H9 (cell line): ENCODE results near the gene FHIT. TPM values are rescaled to one million over a fixed set of nuclear protein-coding genes. Genes with fewer than 3 reads are reported as not detected.

Experiments used
- DNase-seq: peaks from one replicate; pipeline ENCODE4 v3.0.0-alpha.2; 2017
- H2AFZ ChIP-seq: one replicate; pipeline ENCODE4 v1.6.1; 2013; ENCODE audit warnings: mild to moderate bottlenecking, low read length, control low read depth, moderate library complexity
- H2AK5ac ChIP-seq: 2 replicates; pipeline ENCODE4 v1.6.1; 2013; ENCODE audit warnings: low read length, control low read depth, mixed read lengths; ENCODE audit not compliant: insufficient read length
- H2BK120ac ChIP-seq: one replicate; pipeline ENCODE4 v1.6.1; 2013; ENCODE audit warnings: low read depth, mild to moderate bottlenecking, low read length, control low read depth, inconsistent platforms; ENCODE audit not compliant: poor library complexity, severe bottlenecking
- H2BK12ac ChIP-seq: 2 replicates; pipeline ENCODE4 v1.6.1; 2013; ENCODE audit warnings: low read length, control low read depth, mixed read lengths, low read depth; ENCODE audit not compliant: insufficient read length
- H2BK15ac ChIP-seq: 2 replicates; pipeline ENCODE4 v1.6.1; 2013; ENCODE audit warnings: low read depth, low read length, control low read depth
- H2BK20ac ChIP-seq: one replicate; pipeline ENCODE4 v1.6.1; 2013; ENCODE audit warnings: low read depth, mild to moderate bottlenecking, low read length, control low read depth, inconsistent platforms; ENCODE audit not compliant: poor library complexity, severe bottlenecking
- H2BK5ac ChIP-seq: 2 replicates; pipeline ENCODE4 v1.6.1; 2013; ENCODE audit warnings: low read length, control low read depth, mixed read lengths; ENCODE audit not compliant: insufficient read length
- H3K14ac ChIP-seq: 2 replicates; pipeline ENCODE4 v1.6.1; 2013; ENCODE audit warnings: low read length, control low read depth; ENCODE audit not compliant: insufficient read depth
- H3K18ac ChIP-seq: 2 replicates; pipeline ENCODE4 v1.6.1; 2013; ENCODE audit warnings: low read depth, mild to moderate bottlenecking, mixed read lengths, low read length, control low read depth; ENCODE audit not compliant: insufficient read length
- H3K23ac ChIP-seq: 2 replicates; pipeline ENCODE4 v1.6.1; 2013; ENCODE audit warnings: low read length, control low read depth, mixed read lengths, low read depth; ENCODE audit not compliant: insufficient read length
- H3K23me2 ChIP-seq: 2 replicates; pipeline ENCODE4 v1.6.1; 2013; ENCODE audit warnings: low read depth, mild to moderate bottlenecking, mixed read lengths, low read length, control low read depth; ENCODE audit not compliant: insufficient read length, poor library complexity, severe bottlenecking
- H3K27ac ChIP-seq: 2 replicates; pipeline ENCODE4 v1.5.1; 2013; ENCODE audit warnings: low read length, control low read depth, mixed read lengths, low read depth; ENCODE audit not compliant: insufficient read length
- H3K27me3 ChIP-seq: 2 replicates; pipeline ENCODE4 v1.6.1; 2013; ENCODE audit warnings: low read length, control low read depth, inconsistent platforms; ENCODE audit not compliant: insufficient read depth
- H3K4ac ChIP-seq: 2 replicates; pipeline ENCODE4 v1.6.1; 2013; ENCODE audit warnings: low read depth, mild to moderate bottlenecking, control low read depth, inconsistent platforms, low read length, moderate library complexity
- H3K4me1 ChIP-seq: 2 replicates; pipeline ENCODE4 v1.6.1; 2013; ENCODE audit warnings: low read length, control low read depth, inconsistent platforms; ENCODE audit not compliant: insufficient read depth
- H3K4me2 ChIP-seq: 2 replicates; pipeline ENCODE4 v1.6.1; 2013; ENCODE audit warnings: low read length, control low read depth, mixed read lengths; ENCODE audit not compliant: insufficient read length, insufficient read depth
- H3K56ac ChIP-seq: 2 replicates; pipeline ENCODE4 v1.6.1; 2013; ENCODE audit warnings: low read depth, mild to moderate bottlenecking, mixed read lengths, low read length, control low read depth; ENCODE audit not compliant: insufficient read length
- H3K79me1 ChIP-seq: 2 replicates; pipeline ENCODE4 v1.6.1; 2013; ENCODE audit warnings: low read depth, mild to moderate bottlenecking, moderate library complexity, low read length, control low read depth, inconsistent platforms; ENCODE audit not compliant: insufficient read depth, poor library complexity, severe bottlenecking
- H3K79me2 ChIP-seq: 2 replicates; pipeline ENCODE4 v1.6.1; 2013; ENCODE audit warnings: low read length, control low read depth, inconsistent platforms; ENCODE audit not compliant: insufficient read depth
- H3K9ac ChIP-seq: 2 replicates; pipeline ENCODE4 v1.6.1; 2013; ENCODE audit warnings: low read length, control low read depth, mixed read lengths; ENCODE audit not compliant: insufficient read length; ENCODE audit errors: extremely low read depth
- H3K9me3 ChIP-seq: one replicate; pipeline ENCODE4 v1.6.1; 2013; ENCODE audit warnings: low read depth, low read length, inconsistent platforms; ENCODE audit not compliant: control insufficient read depth
- H3T11ph ChIP-seq: one replicate; pipeline ENCODE4 v1.6.1; 2013; ENCODE audit warnings: mild to moderate bottlenecking, low read length, control low read depth, inconsistent platforms
- H4K20me1 ChIP-seq: one replicate; pipeline ENCODE4 v1.6.1; 2013; ENCODE audit not compliant: control insufficient read depth, insufficient read length, insufficient read depth
- H4K5ac ChIP-seq: 2 replicates; pipeline ENCODE4 v1.6.1; 2013; ENCODE audit warnings: low read depth, mild to moderate bottlenecking, mixed read lengths, low read length, control low read depth; ENCODE audit not compliant: insufficient read length
- H4K8ac ChIP-seq: replicated peaks from 2 replicates; pipeline ENCODE4 v1.6.1; 2013; ENCODE audit warnings: low read length, control low read depth, mixed read lengths, low read depth; ENCODE audit not compliant: insufficient read length
- H4K91ac ChIP-seq: 2 replicates; pipeline ENCODE4 v1.6.1; 2013; ENCODE audit warnings: low read depth, mild to moderate bottlenecking, moderate library complexity, mixed read lengths, low read length, control low read depth; ENCODE audit not compliant: insufficient read length
- H3K27ac Mint-ChIP-seq, 3 experiments: 2 replicates in 2 of 3; 3 replicates in 1 of 3; pipeline ENCODE4 v1.8.0; 2020 to 2021; ENCODE audit warnings: mixed read lengths in 3 of 3, mild to moderate bottlenecking in 1 of 3, moderate library complexity in 1 of 3
- H3K27me3 Mint-ChIP-seq: 2 replicates; pipeline ENCODE4 v1.8.0; 2021; ENCODE audit warnings: low read depth, mild to moderate bottlenecking, moderate library complexity, mixed read lengths
- H3K36me3 Mint-ChIP-seq, 3 experiments: 2 replicates in 2 of 3; 3 replicates in 1 of 3; pipeline ENCODE4 v1.8.0; 2020 to 2021; ENCODE audit warnings: low read depth in 3 of 3, mixed read lengths in 3 of 3; ENCODE audit not compliant: insufficient read depth in 1 of 3
- H3K4me1 Mint-ChIP-seq, 2 experiments: 2 replicates each; pipeline ENCODE4 v1.8.0; 2020; ENCODE audit warnings: mixed read lengths in 2 of 2
- H3K4me3 Mint-ChIP-seq, 2 experiments: 2 replicates in 1 of 2; 3 replicates in 1 of 2; pipeline ENCODE4 v1.8.0; 2020 to 2021; ENCODE audit warnings: mild to moderate bottlenecking in 2 of 2, mixed read lengths in 2 of 2, moderate library complexity in 1 of 2
- H3K9me3 Mint-ChIP-seq, 2 experiments: 2 replicates in 1 of 2; 3 replicates in 1 of 2; pipeline ENCODE4 v1.8.0; 2020; ENCODE audit warnings: mild to moderate bottlenecking in 2 of 2, mixed read lengths in 2 of 2, moderate library complexity in 1 of 2
- total RNA-seq: library from RNA; stranded (reverse); gene quantifications from 2 replicates; pipeline ENCODE4 v1.2.1, GENCODE V29; 2021
- TF ChIP-seq, protein P1 (sequence below): fragments of 200-600 bp; sonication (generic); conservative IDR thresholded peaks from 3 replicates; pipeline ENCODE4 v1.8.0; 2021; ENCODE audit warnings: antibody characterized with exemption, mild to moderate bottlenecking

Gene FHIT
- total RNA-seq, 1 experiment from 2014 or later, result 3.0 TPM

- TF ChIP-seq, protein P1, sequence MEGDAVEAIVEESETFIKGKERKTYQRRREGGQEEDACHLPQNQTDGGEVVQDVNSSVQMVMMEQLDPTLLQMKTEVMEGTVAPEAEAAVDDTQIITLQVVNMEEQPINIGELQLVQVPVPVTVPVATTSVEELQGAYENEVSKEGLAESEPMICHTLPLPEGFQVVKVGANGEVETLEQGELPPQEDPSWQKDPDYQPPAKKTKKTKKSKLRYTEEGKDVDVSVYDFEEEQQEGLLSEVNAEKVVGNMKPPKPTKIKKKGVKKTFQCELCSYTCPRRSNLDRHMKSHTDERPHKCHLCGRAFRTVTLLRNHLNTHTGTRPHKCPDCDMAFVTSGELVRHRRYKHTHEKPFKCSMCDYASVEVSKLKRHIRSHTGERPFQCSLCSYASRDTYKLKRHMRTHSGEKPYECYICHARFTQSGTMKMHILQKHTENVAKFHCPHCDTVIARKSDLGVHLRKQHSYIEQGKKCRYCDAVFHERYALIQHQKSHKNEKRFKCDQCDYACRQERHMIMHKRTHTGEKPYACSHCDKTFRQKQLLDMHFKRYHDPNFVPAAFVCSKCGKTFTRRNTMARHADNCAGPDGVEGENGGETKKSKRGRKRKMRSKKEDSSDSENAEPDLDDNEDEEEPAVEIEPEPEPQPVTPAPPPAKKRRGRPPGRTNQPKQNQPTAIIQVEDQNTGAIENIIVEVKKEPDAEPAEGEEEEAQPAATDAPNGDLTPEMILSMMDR, result no peak
- no peak overlapping the region for H3K14ac ChIP-seq
- H2BK20ac ChIP-seq, result no peak overlapping the region
- H3K9ac ChIP-seq, result no peak overlapping the region
- H3K18ac ChIP-seq, result no peak overlapping the region
- H2BK5ac ChIP-seq, result no peak overlapping the region
- H2BK15ac ChIP-seq, result no peak overlapping the region
- no peak overlapping the region for H4K91ac ChIP-seq
- Mint-ChIP-seq H3K4me1 (peaks cover 6 to 7% of the 10 kb centered on the region in 2 experiments), H3K9me3 (no peaks in the 10 kb centered on the region), H3K27ac (no peak overlapping the region), H3K27me3 (no peaks in the 10 kb centered on the region), H3K4me3 (no peak overlapping the region), H3K36me3 (no peaks in the 10 kb centered on the region)
- H3K9me3 ChIP-seq, result no peaks in the 10 kb centered on the region
- H4K8ac ChIP-seq, result no peak overlapping the region
- H2BK120ac ChIP-seq, result no peak overlapping the region
- H3K27ac ChIP-seq, result no peak overlapping the region
- no peaks in the 10 kb centered on the region for H3K27me3 ChIP-seq
- H2AK5ac ChIP-seq, result no peak overlapping the region
- H3K23ac ChIP-seq, result no peak overlapping the region
- H3K4ac ChIP-seq, result no peak overlapping the region
- no peak overlapping the region for H3K4me2 ChIP-seq
- no peak overlapping the region for H3K56ac ChIP-seq
- H2BK12ac ChIP-seq, result no peak overlapping the region
- H3T11ph ChIP-seq, result no peak overlapping the region
- H3K23me2 ChIP-seq, result no peaks in the 10 kb centered on the region
- no peaks in the 10 kb centered on the region for H3K79me2 ChIP-seq
- no peaks in the 10 kb centered on the region for H3K4me1 ChIP-seq
- no peaks in the 10 kb centered on the region for H4K20me1 ChIP-seq
- H4K5ac ChIP-seq, result no peak overlapping the region
- H3K79me1 ChIP-seq, result no peaks in the 10 kb centered on the region
- H2AFZ ChIP-seq, result no peak overlapping the region
- no peak for DNase-seq
These were observed 68.6 kb downstream of the FHIT start for GRCh38 chr3:61182662-61183061.
